HepG2 (cell line): Measurements from ENCODE around the gene CD180. TPM values are rescaled to one million over a fixed set of nuclear protein-coding genes. Genes with fewer than 3 reads are reported as not detected.

Experiments
- ARID2 ChIP-seq: sonication (generic); formaldehyde crosslinking; IDR thresholded peaks from 2 replicates; pipeline ENCODE4 v1.8.1; 2022; ENCODE audit warnings: mild to moderate bottlenecking, missing genetic modification reagents, borderline replicate concordance
- ASH2L ChIP-seq: fragments of 300-600, 200-600 bp; sonication (generic); IDR thresholded peaks from 2 replicates; pipeline ENCODE4 v1.7.0; 2017; ENCODE audit warnings: low read depth, mild to moderate bottlenecking, moderate library complexity, mixed read lengths, low read length; ENCODE audit not compliant: insufficient read length
- CREB1 ChIP-seq, 2 experiments: fragments of 450-650 bp in 1 of 2; IDR thresholded peaks; 2 replicates each; pipeline ENCODE4 v1.6.1; 2016 to 2017; ENCODE audit warnings: control low read depth in 1 of 2, mild to moderate bottlenecking in 1 of 2, missing compliant biosample characterization in 1 of 2, missing genetic modification characterization in 1 of 2
- CREM ChIP-seq, 2 experiments: sonication (generic) in 1 of 2; formaldehyde crosslinking in 1 of 2; IDR thresholded peaks; 2 replicates each; pipeline versions ENCODE4 v1.4.0 to v1.6.1; 2016 to 2020; ENCODE audit warnings: antibody characterized with exemption in 1 of 2, mild to moderate bottlenecking in 1 of 2, missing genetic modification reagents in 1 of 2
- EHMT2 ChIP-seq: fragments of 200-600 bp; sonication (generic); IDR thresholded peaks from 2 replicates; pipeline ENCODE4 v1.7.0; 2017; ENCODE audit warnings: antibody characterized with exemption, low read depth, low read length, borderline replicate concordance
- ERF ChIP-seq: IDR thresholded peaks from 2 replicates; pipeline ENCODE4 v1.6.1; 2018; ENCODE audit warnings: missing biosample characterization, missing genetic modification reagents
- FOXA1 ChIP-seq, 2 experiments: fragments of 450-650 bp in 1 of 2; sonication (generic) in 1 of 2; formaldehyde crosslinking in 1 of 2; IDR thresholded peaks; 2 replicates each; pipeline versions ENCODE4 v1.4.0 to v1.6.1; 2016 to 2020; ENCODE audit warnings: missing genetic modification reagents in 1 of 2
- FOXK1 ChIP-seq: sonication (generic); formaldehyde crosslinking; IDR thresholded peaks from 2 replicates; pipeline ENCODE4 v1.4.0; 2020; ENCODE audit warnings: low read depth, missing genetic modification reagents, borderline replicate concordance
- GTF3A ChIP-seq: sonication (generic); formaldehyde crosslinking; conservative IDR thresholded peaks from 2 replicates; pipeline ENCODE4 v1.4.0; 2020; ENCODE audit warnings: mild to moderate bottlenecking, missing genetic modification reagents
- HNF4A ChIP-seq: sonication (generic); formaldehyde crosslinking; IDR thresholded peaks from 2 replicates; pipeline ENCODE4 v1.4.0; 2020; ENCODE audit warnings: missing genetic modification reagents
- JUND ChIP-seq: sonication (generic); formaldehyde crosslinking; IDR thresholded peaks from 2 replicates; pipeline ENCODE4 v1.8.0; 2022; ENCODE audit warnings: mild to moderate bottlenecking, missing genetic modification reagents
- KLF6 ChIP-seq: IDR thresholded peaks from 2 replicates; pipeline ENCODE4 v1.8.0; 2016; ENCODE audit warnings: missing biosample characterization, missing genetic modification reagents
- MED1 ChIP-seq: sonication (generic); formaldehyde crosslinking; IDR thresholded peaks from 2 replicates; pipeline ENCODE4 v1.4.0; 2020; ENCODE audit warnings: missing genetic modification reagents
- NFKBIZ ChIP-seq: IDR thresholded peaks from 2 replicates; pipeline ENCODE4 v1.6.1; 2018; ENCODE audit warnings: missing genetic modification reagents, missing compliant biosample characterization
- RARA ChIP-seq: IDR thresholded peaks from 2 replicates; pipeline ENCODE4 v1.6.1; 2016; ENCODE audit warnings: missing genetic modification reagents, missing compliant biosample characterization
- RXRB ChIP-seq: IDR thresholded peaks from 2 replicates; pipeline ENCODE4 v1.6.1; 2016; ENCODE audit warnings: borderline replicate concordance, missing genetic modification reagents, missing compliant biosample characterization
- SALL1 ChIP-seq: sonication (generic); formaldehyde crosslinking; IDR thresholded peaks from 2 replicates; pipeline ENCODE4 v1.8.0; 2022; ENCODE audit warnings: mild to moderate bottlenecking, missing genetic modification reagents
- SOX5 ChIP-seq: IDR thresholded peaks from 2 replicates; pipeline ENCODE4 v1.6.1; 2016; ENCODE audit warnings: borderline replicate concordance
- ZNF343 ChIP-seq: sonication (generic); formaldehyde crosslinking; IDR thresholded peaks from 2 replicates; pipeline ENCODE4 v1.4.0; 2020; ENCODE audit warnings: mild to moderate bottlenecking, missing genetic modification reagents
- ZNF484 ChIP-seq: sonication (generic); formaldehyde crosslinking; IDR thresholded peaks from 2 replicates; pipeline ENCODE4 v1.5.1; 2020; ENCODE audit warnings: mild to moderate bottlenecking, low read depth, missing genetic modification reagents, borderline replicate concordance
- polyA plus RNA-seq, 8 experiments: library from polyadenylated mRNA; depleted of rRNA in 3 of 8; stranded (reverse) in 7 of 8; unstranded in 1 of 8; fragments of >200 nt; fragmentation: Illumina TruSeq in 4 of 8; extraction: Trizol in 4 of 8; gene quantifications; 2 replicates each; pipeline versions ENCODE4 v1.2.1 to v1.2.3, GENCODE V29; 2011 to 2016; ENCODE audit warnings: low read depth in 4 of 8, missing spikeins in 1 of 8, mixed read lengths in 1 of 8; ENCODE audit not compliant: insufficient read depth in 1 of 8
- total RNA-seq, 5 experiments: library from RNA; depleted of rRNA; stranded (reverse); fragments of >200 nt; fragmentation: Illumina TruSeq; extraction: Trizol; gene quantifications; 2 replicates each; pipeline ENCODE4 v1.2.3, GENCODE V29; 2016; ENCODE audit warnings: low read depth in 1 of 5
- TF ChIP-seq, protein P1 (sequence below): conservative IDR thresholded peaks from 2 replicates; pipeline ENCODE4 v1.6.1; 2018; ENCODE audit warnings: missing genetic modification reagents
- TF ChIP-seq, protein P2 (sequence below): sonication (generic); formaldehyde crosslinking; IDR thresholded peaks from 2 replicates; pipeline ENCODE4 v1.5.0; 2020; ENCODE audit warnings: mild to moderate bottlenecking, missing genetic modification reagents, moderate library complexity
- TF ChIP-seq, protein P3 (sequence below): sonication (generic); formaldehyde crosslinking; IDR thresholded peaks from 2 replicates; pipeline ENCODE4 v1.4.0; 2020; ENCODE audit warnings: missing genetic modification reagents, borderline replicate concordance
- TF ChIP-seq, protein P4 (sequence below): sonication (generic); formaldehyde crosslinking; IDR thresholded peaks from 2 replicates; pipeline ENCODE4 v1.5.0; 2020; ENCODE audit warnings: mild to moderate bottlenecking, missing genetic modification reagents, borderline replicate concordance

Gene CD180
- total and polyA plus RNA-seq, 2 of the 13 experiments (the other 11 are each of a cell fraction or from before 2014, with no cell fraction given), result not detected

DNA sequence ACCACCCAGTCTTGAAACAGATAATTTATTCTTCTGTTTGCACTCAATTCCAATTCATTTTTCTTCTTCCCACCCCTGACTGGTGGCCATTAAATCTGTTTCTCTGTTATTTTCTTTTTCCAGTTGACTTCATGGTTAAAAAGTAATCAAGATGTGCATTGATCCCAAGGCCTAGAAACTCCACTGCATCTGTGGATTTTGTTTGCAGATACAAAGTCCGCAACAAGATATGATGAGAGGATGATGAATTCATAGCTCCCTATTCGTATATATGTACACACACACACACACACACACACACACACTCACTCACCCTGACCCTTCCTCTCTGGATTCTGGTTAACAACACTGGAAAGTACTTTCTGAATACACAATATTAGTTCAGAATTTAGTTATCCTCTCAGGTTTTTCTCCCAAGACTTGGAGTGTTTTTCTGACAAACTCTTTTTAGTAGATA, 52.4 kb downstream of the CD180 start (continued):
- TF ChIP-seq, protein P1, sequence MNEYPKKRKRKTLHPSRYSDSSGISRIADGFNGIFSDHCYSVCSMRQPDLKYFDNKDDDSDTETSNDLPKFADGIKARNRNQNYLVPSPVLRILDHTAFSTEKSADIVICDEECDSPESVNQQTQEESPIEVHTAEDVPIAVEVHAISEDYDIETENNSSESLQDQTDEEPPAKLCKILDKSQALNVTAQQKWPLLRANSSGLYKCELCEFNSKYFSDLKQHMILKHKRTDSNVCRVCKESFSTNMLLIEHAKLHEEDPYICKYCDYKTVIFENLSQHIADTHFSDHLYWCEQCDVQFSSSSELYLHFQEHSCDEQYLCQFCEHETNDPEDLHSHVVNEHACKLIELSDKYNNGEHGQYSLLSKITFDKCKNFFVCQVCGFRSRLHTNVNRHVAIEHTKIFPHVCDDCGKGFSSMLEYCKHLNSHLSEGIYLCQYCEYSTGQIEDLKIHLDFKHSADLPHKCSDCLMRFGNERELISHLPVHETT (CRISPR knock-in tag), result no peak
- TF ChIP-seq CREM (IDR thresholded peaks at IDR 0.05) (peak; percentile 76), CREM (CRISPR knock-in tag; IDR thresholded peaks at IDR 0.05) (no peak), RARA (CRISPR knock-in tag) (peak; percentile 80), ZNF343 (CRISPR knock-in tag) (0 out of 2 replicates have a peak, but pooled peaks have one; percentile 11), FOXK1 (CRISPR knock-in tag) (peak; percentile 64), NFKBIZ (CRISPR knock-in tag) (no peak), GTF3A (CRISPR knock-in tag) (no peak), SALL1 (CRISPR knock-in tag) (peak; percentile 97; the same call in 1 of the 2 replicates), JUND (CRISPR knock-in tag) (no peak), CREB1 (IDR thresholded peaks at IDR 0.05) (peak; percentile 44), CREB1 (CRISPR knock-in tag; IDR thresholded peaks at IDR 0.05) (peak; percentile 51; the same call in 1 of the 2 replicates), ZNF484 (CRISPR knock-in tag) (no peak), KLF6 (CRISPR knock-in tag) (no peak), ASH2L (peak; percentile 97), EHMT2 (peak; percentile 66; the same call in 1 of the 2 replicates), ERF (CRISPR knock-in tag) (no peak), MED1 (peak; percentile 78), SOX5 (CRISPR knock-in tag) (peak; percentile 73; the same call in 1 of the 2 replicates), ARID2 (no peak), FOXA1 (IDR thresholded peaks at IDR 0.05) (peak; percentile 71), FOXA1 (CRISPR knock-in tag; IDR thresholded peaks at IDR 0.05) (peak; percentile 84), RXRB (CRISPR knock-in tag) (peak; percentile 65; the same call in 1 of the 2 replicates), HNF4A (CRISPR knock-in tag) (peak; percentile 96)
- TF ChIP-seq, protein P2, sequence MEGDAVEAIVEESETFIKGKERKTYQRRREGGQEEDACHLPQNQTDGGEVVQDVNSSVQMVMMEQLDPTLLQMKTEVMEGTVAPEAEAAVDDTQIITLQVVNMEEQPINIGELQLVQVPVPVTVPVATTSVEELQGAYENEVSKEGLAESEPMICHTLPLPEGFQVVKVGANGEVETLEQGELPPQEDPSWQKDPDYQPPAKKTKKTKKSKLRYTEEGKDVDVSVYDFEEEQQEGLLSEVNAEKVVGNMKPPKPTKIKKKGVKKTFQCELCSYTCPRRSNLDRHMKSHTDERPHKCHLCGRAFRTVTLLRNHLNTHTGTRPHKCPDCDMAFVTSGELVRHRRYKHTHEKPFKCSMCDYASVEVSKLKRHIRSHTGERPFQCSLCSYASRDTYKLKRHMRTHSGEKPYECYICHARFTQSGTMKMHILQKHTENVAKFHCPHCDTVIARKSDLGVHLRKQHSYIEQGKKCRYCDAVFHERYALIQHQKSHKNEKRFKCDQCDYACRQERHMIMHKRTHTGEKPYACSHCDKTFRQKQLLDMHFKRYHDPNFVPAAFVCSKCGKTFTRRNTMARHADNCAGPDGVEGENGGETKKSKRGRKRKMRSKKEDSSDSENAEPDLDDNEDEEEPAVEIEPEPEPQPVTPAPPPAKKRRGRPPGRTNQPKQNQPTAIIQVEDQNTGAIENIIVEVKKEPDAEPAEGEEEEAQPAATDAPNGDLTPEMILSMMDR (CRISPR knock-in tag), result no peak
- TF ChIP-seq, protein P3, sequence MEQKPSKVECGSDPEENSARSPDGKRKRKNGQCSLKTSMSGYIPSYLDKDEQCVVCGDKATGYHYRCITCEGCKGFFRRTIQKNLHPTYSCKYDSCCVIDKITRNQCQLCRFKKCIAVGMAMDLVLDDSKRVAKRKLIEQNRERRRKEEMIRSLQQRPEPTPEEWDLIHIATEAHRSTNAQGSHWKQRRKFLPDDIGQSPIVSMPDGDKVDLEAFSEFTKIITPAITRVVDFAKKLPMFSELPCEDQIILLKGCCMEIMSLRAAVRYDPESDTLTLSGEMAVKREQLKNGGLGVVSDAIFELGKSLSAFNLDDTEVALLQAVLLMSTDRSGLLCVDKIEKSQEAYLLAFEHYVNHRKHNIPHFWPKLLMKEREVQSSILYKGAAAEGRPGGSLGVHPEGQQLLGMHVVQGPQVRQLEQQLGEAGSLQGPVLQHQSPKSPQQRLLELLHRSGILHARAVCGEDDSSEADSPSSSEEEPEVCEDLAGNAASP (CRISPR knock-in tag), result peak; percentile 18; the same call in 1 of the 2 replicates
- TF ChIP-seq, protein P4, sequence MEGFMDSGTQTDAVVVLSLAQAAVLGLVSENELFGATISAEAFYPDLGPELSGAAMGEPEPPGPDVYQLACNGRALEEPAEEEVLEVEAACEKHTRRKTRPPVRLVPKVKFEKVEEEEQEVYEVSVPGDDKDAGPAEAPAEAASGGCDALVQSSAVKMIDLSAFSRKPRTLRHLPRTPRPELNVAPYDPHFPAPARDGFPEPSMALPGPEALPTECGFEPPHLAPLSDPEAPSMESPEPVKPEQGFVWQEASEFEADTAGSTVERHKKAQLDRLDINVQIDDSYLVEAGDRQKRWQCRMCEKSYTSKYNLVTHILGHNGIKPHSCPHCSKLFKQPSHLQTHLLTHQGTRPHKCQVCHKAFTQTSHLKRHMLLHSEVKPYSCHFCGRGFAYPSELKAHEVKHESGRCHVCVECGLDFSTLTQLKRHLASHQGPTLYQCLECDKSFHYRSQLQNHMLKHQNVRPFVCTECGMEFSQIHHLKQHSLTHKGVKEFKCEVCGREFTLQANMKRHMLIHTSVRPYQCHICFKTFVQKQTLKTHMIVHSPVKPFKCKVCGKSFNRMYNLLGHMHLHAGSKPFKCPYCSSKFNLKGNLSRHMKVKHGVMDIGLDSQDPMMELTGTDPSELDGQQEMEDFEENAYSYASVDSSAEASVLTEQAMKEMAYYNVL (CRISPR knock-in tag), result no peak
